ENCODE measurements around the gene ULK4.

The ULK4 gene

DNA sequence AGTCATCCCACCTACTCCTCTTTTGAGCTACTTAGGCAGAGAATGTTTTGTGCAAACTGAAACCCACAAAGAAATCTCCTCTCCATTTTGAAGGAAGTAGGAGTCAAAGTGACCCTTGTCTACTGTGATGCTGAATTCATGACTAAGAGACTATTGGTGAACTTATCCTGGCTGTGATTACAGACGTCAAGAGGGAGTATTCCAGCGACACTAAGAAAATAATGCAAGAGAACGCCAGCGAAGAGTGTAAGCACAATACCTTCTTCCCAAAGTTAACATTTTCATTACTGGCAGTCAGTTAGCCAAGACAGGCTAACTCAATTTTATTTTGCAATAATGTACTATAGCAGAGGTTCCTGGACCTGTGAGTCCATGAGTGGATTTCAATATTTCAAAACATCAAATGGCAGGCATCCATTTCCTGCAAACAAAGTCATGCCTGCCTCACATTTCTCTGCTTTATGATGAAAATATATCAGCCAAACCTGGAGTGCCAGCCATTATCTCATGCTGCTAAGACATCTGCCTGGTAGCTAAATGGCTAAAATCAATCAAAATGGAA is 703.6 kb downstream of the ULK4 start:
- no peaks in the 10 kb centered on the region for H3K36me3 ChIP-seq (ENCODE audit: control insufficient read depth in 2 of 2, insufficient read depth in 1 of 2, low read length in 2 of 2)
- no peaks in the 10 kb centered on the region for H3K4me1 ChIP-seq (ENCODE audit: control insufficient read depth, insufficient read depth, low read length)
- TF ChIP-seq ZNF148 (tag by site-specific recombination; IDR thresholded peaks at IDR 0.05; ENCODE audit: borderline replicate concordance) (no peak), ZNF157 (tag by site-specific recombination; IDR thresholded peaks at IDR 0.05) (no peak), ZNF513 (tag by site-specific recombination; IDR thresholded peaks at IDR 0.05) (no peak), ZNF362 (tag by site-specific recombination; IDR thresholded peaks at IDR 0.05) (no peak), ZNF792 (tag by site-specific recombination; IDR thresholded peaks at IDR 0.05) (no peak), RBAK (tag by site-specific recombination; IDR thresholded peaks at IDR 0.05) (no peak), ZNF155 (tag by site-specific recombination; IDR thresholded peaks at IDR 0.05) (no peak), ZNF112 (tag by site-specific recombination; IDR thresholded peaks at IDR 0.05) (no peak), ZNF529 (tag by site-specific recombination; IDR thresholded peaks at IDR 0.05; ENCODE audit: insufficient replicate concordance) (no peak), ZFP37 (tag by site-specific recombination; IDR thresholded peaks at IDR 0.05) (no peak), ZNF19 (tag by site-specific recombination; IDR thresholded peaks at IDR 0.05; ENCODE audit: low read depth) (no peak), ZNF37A (tag by site-specific recombination; IDR thresholded peaks at IDR 0.05) (no peak), ZSCAN23 (tag by site-specific recombination; IDR thresholded peaks at IDR 0.05) (no peak), ZNF26 (tag by site-specific recombination; IDR thresholded peaks at IDR 0.05) (no peak)
- TF ChIP-seq, protein P1, sequence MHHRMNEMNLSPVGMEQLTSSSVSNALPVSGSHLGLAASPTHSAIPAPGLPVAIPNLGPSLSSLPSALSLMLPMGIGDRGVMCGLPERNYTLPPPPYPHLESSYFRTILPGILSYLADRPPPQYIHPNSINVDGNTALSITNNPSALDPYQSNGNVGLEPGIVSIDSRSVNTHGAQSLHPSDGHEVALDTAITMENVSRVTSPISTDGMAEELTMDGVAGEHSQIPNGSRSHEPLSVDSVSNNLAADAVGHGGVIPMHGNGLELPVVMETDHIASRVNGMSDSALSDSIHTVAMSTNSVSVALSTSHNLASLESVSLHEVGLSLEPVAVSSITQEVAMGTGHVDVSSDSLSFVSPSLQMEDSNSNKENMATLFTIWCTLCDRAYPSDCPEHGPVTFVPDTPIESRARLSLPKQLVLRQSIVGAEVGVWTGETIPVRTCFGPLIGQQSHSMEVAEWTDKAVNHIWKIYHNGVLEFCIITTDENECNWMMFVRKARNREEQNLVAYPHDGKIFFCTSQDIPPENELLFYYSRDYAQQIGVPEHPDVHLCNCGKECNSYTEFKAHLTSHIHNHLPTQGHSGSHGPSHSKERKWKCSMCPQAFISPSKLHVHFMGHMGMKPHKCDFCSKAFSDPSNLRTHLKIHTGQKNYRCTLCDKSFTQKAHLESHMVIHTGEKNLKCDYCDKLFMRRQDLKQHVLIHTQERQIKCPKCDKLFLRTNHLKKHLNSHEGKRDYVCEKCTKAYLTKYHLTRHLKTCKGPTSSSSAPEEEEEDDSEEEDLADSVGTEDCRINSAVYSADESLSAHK (tag by site-specific recombination; IDR thresholded peaks at IDR 0.05), result no peak
- TF ChIP-seq, protein P2, sequence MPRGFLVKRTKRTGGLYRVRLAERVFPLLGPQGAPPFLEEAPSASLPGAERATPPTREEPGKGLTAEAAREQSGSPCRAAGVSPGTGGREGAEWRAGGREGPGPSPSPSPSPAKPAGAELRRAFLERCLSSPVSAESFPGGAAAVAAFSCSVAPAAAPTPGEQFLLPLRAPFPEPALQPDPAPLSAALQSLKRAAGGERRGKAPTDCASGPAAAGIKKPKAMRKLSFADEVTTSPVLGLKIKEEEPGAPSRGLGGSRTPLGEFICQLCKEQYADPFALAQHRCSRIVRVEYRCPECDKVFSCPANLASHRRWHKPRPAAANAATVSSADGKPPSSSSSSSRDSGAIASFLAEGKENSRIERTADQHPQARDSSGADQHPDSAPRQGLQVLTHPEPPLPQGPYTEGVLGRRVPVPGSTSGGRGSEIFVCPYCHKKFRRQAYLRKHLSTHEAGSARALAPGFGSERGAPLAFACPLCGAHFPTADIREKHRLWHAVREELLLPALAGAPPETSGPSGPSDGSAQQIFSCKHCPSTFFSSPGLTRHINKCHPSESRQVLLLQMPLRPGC (tag by site-specific recombination; IDR thresholded peaks at IDR 0.05), result no peak
- TF ChIP-seq, protein P3, sequence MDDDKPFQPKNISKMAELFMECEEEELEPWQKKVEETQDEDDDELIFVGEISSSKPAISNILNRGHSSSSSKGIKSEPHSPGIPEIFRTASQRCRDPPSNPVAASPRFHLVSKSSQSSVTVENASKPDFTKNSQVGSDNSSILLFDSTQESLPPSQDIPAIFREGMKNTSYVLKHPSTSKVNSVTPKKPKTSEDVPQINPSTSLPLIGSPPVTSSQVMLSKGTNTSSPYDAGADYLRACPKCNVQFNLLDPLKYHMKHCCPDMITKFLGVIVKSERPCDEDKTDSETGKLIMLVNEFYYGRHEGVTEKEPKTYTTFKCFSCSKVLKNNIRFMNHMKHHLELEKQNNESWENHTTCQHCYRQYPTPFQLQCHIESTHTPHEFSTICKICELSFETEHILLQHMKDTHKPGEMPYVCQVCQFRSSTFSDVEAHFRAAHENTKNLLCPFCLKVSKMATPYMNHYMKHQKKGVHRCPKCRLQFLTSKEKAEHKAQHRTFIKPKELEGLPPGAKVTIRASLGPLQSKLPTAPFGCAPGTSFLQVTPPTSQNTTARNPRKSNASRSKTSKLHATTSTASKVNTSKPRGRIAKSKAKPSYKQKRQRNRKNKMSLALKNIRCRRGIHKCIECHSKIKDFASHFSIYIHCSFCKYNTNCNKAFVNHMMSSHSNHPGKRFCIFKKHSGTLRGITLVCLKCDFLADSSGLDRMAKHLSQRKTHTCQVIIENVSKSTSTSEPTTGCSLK (tag by site-specific recombination; IDR thresholded peaks at IDR 0.05), result no peak
- ChIA-PET POLR2A (no interaction called here), CTCF (no interaction called here)
- no peak overlapping the region for H3K27ac ChIP-seq (ENCODE audit: extremely low read depth, low read depth, low read length)
- H3K9me3 ChIP-seq (ENCODE audit: control insufficient read depth, insufficient read depth, low read depth, low read length), result no peaks in the 10 kb centered on the region
- H3K4me3 ChIP-seq (ENCODE audit: low read depth, low read length), result no peak overlapping the region
